Measurements from ENCODE around the gene TENM4.

Gene TENM4

DNA sequence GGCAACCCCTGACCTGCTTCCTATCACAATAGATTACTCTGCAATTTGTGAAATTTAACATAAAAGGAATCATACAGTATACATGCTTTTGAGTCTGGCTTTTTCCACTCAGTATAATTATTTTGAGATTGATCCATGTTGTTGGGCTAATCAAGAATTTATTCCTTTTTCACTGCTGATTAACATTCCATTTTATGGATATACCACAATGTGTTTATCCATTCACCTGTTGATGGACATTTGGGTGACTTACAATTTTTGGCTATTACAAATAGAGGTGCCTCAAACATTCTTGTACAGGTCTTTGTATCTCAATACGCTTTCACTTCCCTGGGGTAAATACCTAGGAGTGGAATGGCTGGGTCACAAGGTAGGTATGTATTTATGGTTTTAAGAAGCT is 24.9 kb downstream of the TENM4 start:
- Histone ChIP-seq H2AFZ (ENCODE audit: low read depth, low read length) (no peak overlapping the region), H3K9me3 (ENCODE audit: insufficient read depth, low read length, severe bottlenecking) (no peaks in the 10 kb centered on the region), H3K9ac (ENCODE audit: low read depth, low read length) (no peak overlapping the region), H3K4me3 (ENCODE audit: low read depth in 1 of 2, low read length in 2 of 2) (no peak overlapping the region), H4K20me1 (ENCODE audit: insufficient read depth, low read length) (no peaks in the 10 kb centered on the region), H3K79me2 (ENCODE audit: insufficient read depth, low read length) (no peaks in the 10 kb centered on the region), H3K4me1 (ENCODE audit: insufficient read depth, low read length) (no peaks in the 10 kb centered on the region), H3K27me3 (ENCODE audit: insufficient read depth, low read length, poor library complexity) (peaks cover 6% of the 10 kb centered on the region), H3K27ac (ENCODE audit: low read length) (no peak overlapping the region), H3K36me3 (ENCODE audit: insufficient read depth, low read length) (no peaks in the 10 kb centered on the region), H3K4me2 (ENCODE audit: insufficient read depth, low read length) (no peak overlapping the region)
- no peak for ATAC-seq (ENCODE audit: insufficient read depth, low read depth)
- no peak for TF ChIP-seq EZH2 (IDR thresholded peaks at IDR 0.05; ENCODE audit: borderline replicate concordance, low read depth, low read length, severe bottlenecking)
- no peak for TF ChIP-seq CTCF (IDR thresholded peaks at IDR 0.05; ENCODE audit: borderline replicate concordance, extremely low read depth, low read length, poor library complexity, severe bottlenecking)
- DNase-seq, result no peak

GRCh38 chr11:79415411-79415810 is 25.4 kb downstream of the TENM4 start:
- no peak for TF ChIP-seq CTCF (IDR thresholded peaks at IDR 0.05; ENCODE audit: borderline replicate concordance, extremely low read depth, low read length, poor library complexity, severe bottlenecking)
- TF ChIP-seq EZH2 (IDR thresholded peaks at IDR 0.05; ENCODE audit: borderline replicate concordance, low read depth, low read length, severe bottlenecking), result no peak
- H2AFZ ChIP-seq (ENCODE audit: low read depth, low read length), result no peak overlapping the region
- no peak for DNase-seq
- no peaks in the 10 kb centered on the region for H3K36me3 ChIP-seq (ENCODE audit: insufficient read depth, low read length)
- ATAC-seq (ENCODE audit: insufficient read depth, low read depth), result no peak
- no peaks in the 10 kb centered on the region for H4K20me1 ChIP-seq (ENCODE audit: insufficient read depth, low read length)
- H3K4me1 ChIP-seq (ENCODE audit: insufficient read depth, low read length), result no peaks in the 10 kb centered on the region
- no peaks in the 10 kb centered on the region for H3K79me2 ChIP-seq (ENCODE audit: insufficient read depth, low read length)
- peaks cover 6% of the 10 kb centered on the region for H3K27me3 ChIP-seq (ENCODE audit: insufficient read depth, low read length, poor library complexity)
- H3K9me3 ChIP-seq (ENCODE audit: insufficient read depth, low read length, severe bottlenecking), result no peaks in the 10 kb centered on the region
- no peak overlapping the region for H3K27ac ChIP-seq (ENCODE audit: low read length)
- H3K4me2 ChIP-seq (ENCODE audit: insufficient read depth, low read length), result no peak overlapping the region
- no peak overlapping the region for H3K9ac ChIP-seq (ENCODE audit: low read depth, low read length)
- no peak overlapping the region for H3K4me3 ChIP-seq (ENCODE audit: low read depth in 1 of 2, low read length in 2 of 2)

GRCh38 chr11:79414644-79415317 is 26.0 kb downstream of the TENM4 start:
- TF ChIP-seq CTCF (IDR thresholded peaks at IDR 0.05; ENCODE audit: borderline replicate concordance, extremely low read depth, low read length, poor library complexity, severe bottlenecking), result no peak
- TF ChIP-seq EZH2 (IDR thresholded peaks at IDR 0.05; ENCODE audit: borderline replicate concordance, low read depth, low read length, severe bottlenecking), result no peak
- H3K4me1 ChIP-seq (ENCODE audit: insufficient read depth, low read length), result no peaks in the 10 kb centered on the region
- no peak overlapping the region for H3K4me3 ChIP-seq (ENCODE audit: low read depth in 1 of 2, low read length in 2 of 2)
- H4K20me1 ChIP-seq (ENCODE audit: insufficient read depth, low read length), result no peaks in the 10 kb centered on the region
- H3K4me2 ChIP-seq (ENCODE audit: insufficient read depth, low read length), result no peak overlapping the region
- no peak overlapping the region for H2AFZ ChIP-seq (ENCODE audit: low read depth, low read length)
- H3K27ac ChIP-seq (ENCODE audit: low read length), result no peak overlapping the region
- H3K9ac ChIP-seq (ENCODE audit: low read depth, low read length), result no peak overlapping the region
- ATAC-seq (ENCODE audit: insufficient read depth, low read depth), result no peak
- no peaks in the 10 kb centered on the region for H3K36me3 ChIP-seq (ENCODE audit: insufficient read depth, low read length)
- H3K27me3 ChIP-seq (ENCODE audit: insufficient read depth, low read length, poor library complexity), result peaks cover 6% of the 10 kb centered on the region
- no peaks in the 10 kb centered on the region for H3K79me2 ChIP-seq (ENCODE audit: insufficient read depth, low read length)
- DNase-seq, result no peak
- H3K9me3 ChIP-seq (ENCODE audit: insufficient read depth, low read length, severe bottlenecking), result no peaks in the 10 kb centered on the region

Measured in DND-41 (cell line).